Suprapubic skin (tissue), 3 donors: ENCODE data around the gene FAM193A.

Experiments
- EP300 ChIP-seq: sonication (generic); formaldehyde crosslinking; IDR thresholded peaks from one replicate; pipeline ENCODE4 v1.6.1; 2017; ENCODE audit warnings: antibody characterized with exemption
- TF ChIP-seq, protein P1 (sequence below), 2 donors: fragments of 200-600 bp in 1 of 2; fragments of 450-650 bp in 1 of 2; sonication (generic) in 1 of 2; IDR thresholded peaks; one replicate each; pipeline ENCODE4 v1.5.1; 2016 to 2019; ENCODE audit warnings: antibody characterized with exemption in 2 of 2, mild to moderate bottlenecking in 1 of 2, moderate library complexity in 1 of 2

GRCh38 chr4:2595952-2596552 is 59.6 kb downstream of the FAM193A start:
- TF ChIP-seq, protein P1, sequence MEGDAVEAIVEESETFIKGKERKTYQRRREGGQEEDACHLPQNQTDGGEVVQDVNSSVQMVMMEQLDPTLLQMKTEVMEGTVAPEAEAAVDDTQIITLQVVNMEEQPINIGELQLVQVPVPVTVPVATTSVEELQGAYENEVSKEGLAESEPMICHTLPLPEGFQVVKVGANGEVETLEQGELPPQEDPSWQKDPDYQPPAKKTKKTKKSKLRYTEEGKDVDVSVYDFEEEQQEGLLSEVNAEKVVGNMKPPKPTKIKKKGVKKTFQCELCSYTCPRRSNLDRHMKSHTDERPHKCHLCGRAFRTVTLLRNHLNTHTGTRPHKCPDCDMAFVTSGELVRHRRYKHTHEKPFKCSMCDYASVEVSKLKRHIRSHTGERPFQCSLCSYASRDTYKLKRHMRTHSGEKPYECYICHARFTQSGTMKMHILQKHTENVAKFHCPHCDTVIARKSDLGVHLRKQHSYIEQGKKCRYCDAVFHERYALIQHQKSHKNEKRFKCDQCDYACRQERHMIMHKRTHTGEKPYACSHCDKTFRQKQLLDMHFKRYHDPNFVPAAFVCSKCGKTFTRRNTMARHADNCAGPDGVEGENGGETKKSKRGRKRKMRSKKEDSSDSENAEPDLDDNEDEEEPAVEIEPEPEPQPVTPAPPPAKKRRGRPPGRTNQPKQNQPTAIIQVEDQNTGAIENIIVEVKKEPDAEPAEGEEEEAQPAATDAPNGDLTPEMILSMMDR (IDR thresholded peaks at IDR 0.05), result no peak
- no peak for TF ChIP-seq EP300
